Measurements from ENCODE around the gene DSG1. TPM values are rescaled to one million over a fixed set of nuclear protein-coding genes. Genes with fewer than 3 reads are reported as not detected.

DSG1 gene
- total and polyA plus RNA-seq, 2 of the 8 experiments (the other 6 are each of a cell fraction or from before 2014, with no cell fraction given): 0.06 TPM; not detected in 1

DNA sequence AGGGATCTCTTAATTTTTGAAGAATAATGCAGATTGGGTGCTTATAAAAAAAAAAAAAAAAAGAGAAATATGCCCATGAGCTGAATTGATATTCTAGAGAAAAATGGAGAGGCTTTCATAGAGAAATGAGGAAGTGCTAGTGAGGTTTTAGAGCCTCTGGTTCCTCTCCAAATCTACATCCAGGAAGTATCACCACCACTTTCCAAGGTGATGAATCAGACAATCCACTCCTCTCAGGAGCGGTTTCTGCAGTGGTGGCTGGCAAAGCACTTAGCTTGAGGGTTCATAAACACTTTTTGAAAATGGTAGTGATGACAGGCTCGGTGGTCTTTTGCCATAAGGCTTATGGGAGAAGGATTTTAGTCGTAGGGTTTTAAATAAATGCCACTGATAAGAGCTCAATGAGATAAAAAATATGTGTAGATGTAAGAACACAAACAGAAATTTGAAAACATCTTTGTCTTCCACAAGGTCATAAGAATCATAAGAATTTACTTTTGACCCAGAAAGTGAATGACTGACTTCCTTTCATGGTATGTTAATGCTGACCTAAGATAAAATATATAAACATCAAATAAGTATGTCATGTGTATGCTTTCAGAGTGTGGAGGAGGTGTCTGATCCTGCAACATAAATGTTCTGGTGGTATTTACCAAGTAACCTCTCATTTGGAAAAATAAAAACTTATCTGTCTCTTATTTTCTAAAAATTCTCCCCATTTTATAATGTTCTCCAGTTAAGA, 42.1 kb upstream of the DSG1 start:
- Histone ChIP-seq H3K27ac (ENCODE audit: low read depth, low read length) (no peak overlapping the region), H2BK20ac (ENCODE audit: low read length) (no peak overlapping the region), H3K18ac (ENCODE audit: extremely low read depth, low read length) (no peak overlapping the region), H3K36me3 (ENCODE audit: control insufficient read depth in 2 of 4, insufficient read depth in 4 of 4, low read length in 3 of 4) (no peaks in the 10 kb centered on the region), H2BK12ac (ENCODE audit: low read depth, low read length) (no peak overlapping the region), H3K56ac (replicated peaks; ENCODE audit: insufficient read length, low read depth, low read length) (no peak overlapping the region), H4K20me1 (replicated peaks in 1 of 2; ENCODE audit: control insufficient read depth in 1 of 2, insufficient read depth in 2 of 2, low read length in 2 of 2) (no peaks in the 10 kb centered on the region), H3K14ac (ENCODE audit: insufficient read length) (no peak overlapping the region), H3K4me2 (ENCODE audit: insufficient read depth in 1 of 2, low read depth in 2 of 2, low read length in 2 of 2) (no peak overlapping the region), H2AK5ac (ENCODE audit: low read depth, low read length) (no peak overlapping the region), H3K4me3 (ENCODE audit: extremely low read depth in 1 of 4, insufficient read depth in 2 of 4, low read depth in 3 of 4, low read length in 4 of 4) (no peak overlapping the region), H3K23me2 (ENCODE audit: low read depth, low read length) (no peaks in the 10 kb centered on the region), H4K8ac (ENCODE audit: extremely low read depth, insufficient read depth, low read length) (no peak overlapping the region), H2BK15ac (ENCODE audit: low read length) (no peak overlapping the region), H2BK120ac (replicated peaks; ENCODE audit: low read depth, low read length) (no peak overlapping the region), H3K27me3 (replicated peaks in 1 of 4; ENCODE audit: control insufficient read depth in 3 of 4, extremely low read depth in 1 of 4, insufficient read depth in 3 of 4, low read length in 3 of 4) (no peaks in the 10 kb centered on the region), H3K4me1 (replicated peaks in 1 of 4; ENCODE audit: control insufficient read depth in 3 of 4, insufficient read depth in 4 of 4, low read length in 3 of 4) (peaks cover 0 to 4% (median 2%) of the 10 kb centered on the region in 4 experiments; a peak in 3 of 7 replicates), H2AFZ (ENCODE audit: low read length) (no peak overlapping the region), H3K4ac (replicated peaks; ENCODE audit: insufficient read length, low read depth, low read length) (no peak overlapping the region), H3K79me2 (ENCODE audit: control insufficient read depth in 1 of 2, insufficient read depth in 2 of 2, low read length in 2 of 2) (no peaks in the 10 kb centered on the region), H3K9ac (replicated peaks in 1 of 4; ENCODE audit: extremely low read depth in 1 of 4, low read depth in 3 of 4, low read length in 3 of 4) (no peak overlapping the region), H3K79me1 (ENCODE audit: low read depth, low read length) (no peaks in the 10 kb centered on the region), H4K91ac (replicated peaks; ENCODE audit: insufficient read length, low read length) (no peak overlapping the region), H4K5ac (ENCODE audit: insufficient read length, low read depth, low read length) (no peak overlapping the region), H3K23ac (ENCODE audit: insufficient read length) (no peak overlapping the region), H2BK5ac (ENCODE audit: low read depth, low read length) (no peak overlapping the region), H3K9me3 (ENCODE audit: insufficient read depth in 2 of 2, low read depth in 1 of 2, low read length in 1 of 2) (no peaks in the 10 kb centered on the region)
- POLR2A ChIA-PET (ENCODE audit: partially characterized antibody): no interaction called here
- TF ChIP-seq TBP (IDR thresholded peaks at IDR 0.05; ENCODE audit: low read depth, low read length): no peak
- no peak for TF ChIP-seq GABPA (IDR thresholded peaks at IDR 0.05; ENCODE audit: borderline replicate concordance, insufficient read depth, low read length)
- TF ChIP-seq BCL11A (IDR thresholded peaks at IDR 0.05; ENCODE audit: low read depth in 2 of 2, low read length in 2 of 2): no peak
- no peak for TF ChIP-seq SP2 (IDR thresholded peaks at IDR 0.05; ENCODE audit: low read length)
- no peak for TF ChIP-seq CHD2 (IDR thresholded peaks at IDR 0.05; ENCODE audit: low read length)
- no peak for TF ChIP-seq NRF1 (IDR thresholded peaks at IDR 0.05; ENCODE audit: low read depth, low read length)
- no peak for TF ChIP-seq SP1 (IDR thresholded peaks at IDR 0.05; ENCODE audit: low read depth, low read length)
- TF ChIP-seq RAD21 (IDR thresholded peaks at IDR 0.05 in 1 of 2, conservative IDR thresholded peaks at IDR 0.05 in 1 of 2; ENCODE audit: low read depth in 2 of 2, low read length in 2 of 2): no peak
- no peak for TF ChIP-seq TAF1 (IDR thresholded peaks at IDR 0.05; ENCODE audit: low read depth, low read length)
- TF ChIP-seq POU5F1 (IDR thresholded peaks at IDR 0.05; ENCODE audit: low read depth, low read length): no peak
- no peak for TF ChIP-seq NANOG (IDR thresholded peaks at IDR 0.05; ENCODE audit: insufficient read depth, low read depth, low read length, poor library complexity, severe bottlenecking)
- TF ChIP-seq BACH1 (IDR thresholded peaks at IDR 0.05; ENCODE audit: low read length): no peak
- no peak for TF ChIP-seq CREB1 (IDR thresholded peaks at IDR 0.05)
- no peak for TF ChIP-seq CBX5 (IDR thresholded peaks at IDR 0.05; ENCODE audit: low read depth, low read length)
- no peak for TF ChIP-seq GTF2F1 (IDR thresholded peaks at IDR 0.05; ENCODE audit: borderline replicate concordance, low read depth, low read length)
- WGBS, 2 experiments (ENCODE audit: extremely low coverage in 1 of 2, insufficient coverage in 1 of 2, insufficient read length in 1 of 2, insufficient replicate concordance in 2 of 2, low coverage in 1 of 2, low lambda C conversion rate in 2 of 2, missing lambda C conversion rate in 1 of 2): 81% methylated on average over 3 of the region's 3 CpGs; no CpG with 5 or more reads in 1 of the 2 experiments
- FAIRE-seq (no peak), DNase-seq (ENCODE audit: low read depth in 1 of 2, low spot score in 2 of 2) (no peak)
- CTCF ChIA-PET (ENCODE audit: partially characterized antibody): no interaction called here
